SU-DHL-6 (cell line): ENCODE data around the gene LAMP1.

ENCODE experiments used
- EZH2phosphoT487 ChIP-seq: fragments of 200-600 bp; sonication (generic), shearing (Covaris generic); conservative IDR thresholded peaks from 2 replicates; pipeline ENCODE4 v1.6.1; 2018; ENCODE audit warnings: mild to moderate bottlenecking, antibody characterized with exemption, low read length, moderate library complexity, mixed read lengths
- TF ChIP-seq, protein P1 (sequence below): fragments of 200-600 bp; sonication (generic); IDR thresholded peaks from one replicate; pipeline ENCODE4 v1.5.1; 2017; ENCODE audit warnings: antibody characterized with exemption, mild to moderate bottlenecking, low read length, moderate library complexity; ENCODE audit not compliant: insufficient read depth, poor library complexity, severe bottlenecking

DNA sequence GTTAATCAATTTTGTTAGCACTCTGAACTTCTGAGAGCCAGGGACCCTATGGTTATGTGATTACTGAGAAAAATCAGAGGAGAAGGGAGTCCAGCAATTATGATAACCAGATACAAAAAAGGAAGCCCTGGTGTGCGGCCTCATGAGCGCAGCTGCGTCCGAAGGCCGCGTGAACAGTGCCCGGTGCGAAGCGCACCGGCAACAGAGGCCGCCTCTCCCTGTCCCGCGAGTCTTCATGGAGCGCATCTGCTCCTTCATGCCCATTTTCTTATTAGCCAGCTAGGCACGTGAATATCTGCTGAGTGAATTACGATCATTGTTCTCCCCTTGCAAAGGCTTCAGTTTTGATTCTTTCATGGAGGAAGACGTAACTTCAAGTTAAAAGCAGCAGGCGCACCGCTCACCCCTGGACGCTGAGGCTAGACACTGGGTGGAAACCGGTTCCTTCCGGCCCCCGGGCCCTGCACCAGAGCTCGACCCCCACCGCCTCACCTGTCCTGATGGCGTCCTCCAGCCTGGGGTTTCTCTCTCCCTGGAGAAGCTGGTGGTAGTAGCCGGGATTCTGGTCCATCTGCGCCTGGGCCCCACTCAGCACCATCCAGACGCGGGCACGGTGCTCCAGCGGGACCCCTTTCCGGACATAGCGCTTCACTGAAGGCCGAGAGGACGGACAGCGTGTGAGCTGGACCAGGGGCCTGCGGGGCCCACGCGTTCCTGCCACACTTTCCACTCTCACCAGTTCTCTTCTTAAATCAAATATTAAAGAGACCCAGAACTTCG, 58.0 kb downstream of the LAMP1 start:
- TF ChIP-seq, protein P1, sequence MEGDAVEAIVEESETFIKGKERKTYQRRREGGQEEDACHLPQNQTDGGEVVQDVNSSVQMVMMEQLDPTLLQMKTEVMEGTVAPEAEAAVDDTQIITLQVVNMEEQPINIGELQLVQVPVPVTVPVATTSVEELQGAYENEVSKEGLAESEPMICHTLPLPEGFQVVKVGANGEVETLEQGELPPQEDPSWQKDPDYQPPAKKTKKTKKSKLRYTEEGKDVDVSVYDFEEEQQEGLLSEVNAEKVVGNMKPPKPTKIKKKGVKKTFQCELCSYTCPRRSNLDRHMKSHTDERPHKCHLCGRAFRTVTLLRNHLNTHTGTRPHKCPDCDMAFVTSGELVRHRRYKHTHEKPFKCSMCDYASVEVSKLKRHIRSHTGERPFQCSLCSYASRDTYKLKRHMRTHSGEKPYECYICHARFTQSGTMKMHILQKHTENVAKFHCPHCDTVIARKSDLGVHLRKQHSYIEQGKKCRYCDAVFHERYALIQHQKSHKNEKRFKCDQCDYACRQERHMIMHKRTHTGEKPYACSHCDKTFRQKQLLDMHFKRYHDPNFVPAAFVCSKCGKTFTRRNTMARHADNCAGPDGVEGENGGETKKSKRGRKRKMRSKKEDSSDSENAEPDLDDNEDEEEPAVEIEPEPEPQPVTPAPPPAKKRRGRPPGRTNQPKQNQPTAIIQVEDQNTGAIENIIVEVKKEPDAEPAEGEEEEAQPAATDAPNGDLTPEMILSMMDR: no peak
- TF ChIP-seq EZH2phosphoT487: no peak
